ENCODE measurements around the gene UBE2E2. TPM values are rescaled to one million over a fixed set of nuclear protein-coding genes. Genes with fewer than 3 reads are reported as not detected.

UBE2E2 gene
- total RNA-seq, 2 experiments from 2014 or later = 41.1 to 48.8 TPM

GRCh38 chr3:23587513-23587912 is 384.4 kb downstream of the UBE2E2 start:
- ChIA-PET CTCF (ENCODE audit: unreplicated experiment) (no interaction called here), POLR2A (interaction anchor here (0.6 to 2.1 kb wide), 4 partner anchors 11 to 497 kb away, joined by 3 to 6 read pairs (median 3); no protein-coding TSS in a partner anchor)
- H3K4me1 ChIP-seq (ENCODE audit: insufficient read depth, low read length, poor library complexity, severe bottlenecking) = peaks cover 53% of the 10 kb centered on the region
- intact Hi-C loops (cut with micrococcal nuclease; ENCODE audit: unreplicated experiment) = no loop called here
- H3K4me2 ChIP-seq (ENCODE audit: low read length) = no peak overlapping the region
- no peaks in the 10 kb centered on the region for H3K9me3 ChIP-seq (ENCODE audit: low read length)
- TF ChIP-seq EZH2phosphoT487 (IDR thresholded peaks at IDR 0.05; ENCODE audit: borderline replicate concordance, low read depth, low read length) = no peak
- no peak for TF ChIP-seq CTCF (conservative IDR thresholded peaks at IDR 0.05; ENCODE audit: low read length)
- no peaks in the 10 kb centered on the region for H4K20me1 ChIP-seq (ENCODE audit: insufficient read depth, low read length)
- no peak for DNase-seq (ENCODE audit: low spot score)
- no peaks in the 10 kb centered on the region for H3K9me2 ChIP-seq (ENCODE audit: insufficient read depth, low read length)
- no peaks in the 10 kb centered on the region for H3K79me2 ChIP-seq (ENCODE audit: insufficient read depth, low read depth, low read length)
- H3K27ac ChIP-seq (ENCODE audit: low read depth, low read length, poor library complexity, severe bottlenecking) = no peak overlapping the region
- no TSS peak for BruUV-seq (replicated peaks)
- H2AFZ ChIP-seq (ENCODE audit: low read length) = peak overlapping the region; percentile 13; the same call in 1 of the 2 replicates
- H3K36me3 ChIP-seq (ENCODE audit: insufficient read depth, low read length) = no peaks in the 10 kb centered on the region; the same call in 1 of the 2 replicates
- H3K4me3 ChIP-seq (ENCODE audit: low read depth, low read length, poor library complexity, severe bottlenecking) = no peak overlapping the region

DNA sequence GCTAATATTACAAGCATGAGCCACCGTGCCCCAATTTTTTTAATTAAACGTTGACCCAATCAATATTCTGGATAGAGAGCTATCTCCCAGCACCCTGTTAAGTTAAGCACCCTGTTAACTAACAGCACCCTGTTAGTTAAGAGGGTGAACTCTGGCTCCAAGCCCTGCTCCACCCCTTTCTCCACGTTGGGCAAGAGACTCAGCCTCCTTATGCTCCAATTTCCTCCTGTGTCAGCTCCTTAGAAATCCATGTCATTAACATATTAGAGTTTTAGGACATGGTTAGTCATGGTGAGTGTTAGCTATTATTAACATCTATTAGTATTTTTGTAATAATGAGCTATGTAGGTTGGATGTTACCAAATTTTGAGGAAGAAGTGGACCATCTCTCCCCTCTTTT is 385.4 kb downstream of the UBE2E2 start:
- Histone ChIP-seq H2AFZ (ENCODE audit: low read length) (no peak overlapping the region), H3K4me3 (ENCODE audit: low read depth, low read length, poor library complexity, severe bottlenecking) (no peak overlapping the region), H3K36me3 (ENCODE audit: insufficient read depth, low read length) (no peaks in the 10 kb centered on the region; the same call in 1 of the 2 replicates), H3K9me2 (ENCODE audit: insufficient read depth, low read length) (no peaks in the 10 kb centered on the region), H3K4me1 (ENCODE audit: insufficient read depth, low read length, poor library complexity, severe bottlenecking) (peaks cover 63% of the 10 kb centered on the region), H4K20me1 (ENCODE audit: insufficient read depth, low read length) (no peaks in the 10 kb centered on the region), H3K79me2 (ENCODE audit: insufficient read depth, low read depth, low read length) (no peaks in the 10 kb centered on the region), H3K4me2 (ENCODE audit: low read length) (no peak overlapping the region), H3K9me3 (ENCODE audit: low read length) (no peaks in the 10 kb centered on the region), H3K27ac (ENCODE audit: low read depth, low read length, poor library complexity, severe bottlenecking) (no peak overlapping the region)
- POLR2A ChIA-PET = interaction anchor here (0.6 to 2.7 kb wide), 18 partner anchors 11 to 370 kb away, joined by 3 to 11 read pairs (median 4); no protein-coding TSS in a partner anchor
- TF ChIP-seq EZH2phosphoT487 (IDR thresholded peaks at IDR 0.05; ENCODE audit: borderline replicate concordance, low read depth, low read length) (no peak), CTCF (conservative IDR thresholded peaks at IDR 0.05; ENCODE audit: low read length) (no peak)
- intact Hi-C loops (cut with micrococcal nuclease; ENCODE audit: unreplicated experiment) = no loop called here
- CTCF ChIA-PET (ENCODE audit: unreplicated experiment) = interaction anchor here (0.5 to 1.5 kb wide), 4 partner anchors 11 to 69 kb away, joined by 3 to 10 read pairs (median 4); no protein-coding TSS in a partner anchor
- no peak for DNase-seq (ENCODE audit: low spot score)
- no TSS peak for BruUV-seq (replicated peaks)

- H3K36me3 ChIP-seq (ENCODE audit: insufficient read depth, low read length) = no peaks in the 10 kb centered on the region
- H3K9me2 ChIP-seq (ENCODE audit: insufficient read depth, low read length) = no peaks in the 10 kb centered on the region
- DNase-seq (ENCODE audit: low spot score) = no peak
- H3K4me2 ChIP-seq (ENCODE audit: low read length) = no peak overlapping the region; the same call in 1 of the 2 replicates
- POLR2A ChIA-PET = interaction anchor here (0.8 to 2.7 kb wide), 10 partner anchors 8 to 269 kb away, joined by 4 to 11 read pairs (median 4); no protein-coding TSS in a partner anchor
- no peaks in the 10 kb centered on the region for H3K79me2 ChIP-seq (ENCODE audit: insufficient read depth, low read depth, low read length)
- no peak overlapping the region for H3K27ac ChIP-seq (ENCODE audit: low read depth, low read length, poor library complexity, severe bottlenecking)
- CTCF ChIA-PET (ENCODE audit: unreplicated experiment) = interaction anchor here (1.5 kb wide), 2 partner anchors 16 to 23 kb away, joined by 5 to 10 read pairs; no protein-coding TSS in a partner anchor
- intact Hi-C loops (cut with micrococcal nuclease; ENCODE audit: unreplicated experiment) = loop anchor here (2.0 to 5.0 kb wide), 2 partner anchors 211 to 247 kb away; no protein-coding TSS in a partner anchor
- no peak overlapping the region for H2AFZ ChIP-seq (ENCODE audit: low read length)
- no peak for TF ChIP-seq CTCF (conservative IDR thresholded peaks at IDR 0.05; ENCODE audit: low read length)
- TF ChIP-seq EZH2phosphoT487 (IDR thresholded peaks at IDR 0.05; ENCODE audit: borderline replicate concordance, low read depth, low read length) = no peak
- H4K20me1 ChIP-seq (ENCODE audit: insufficient read depth, low read length) = no peaks in the 10 kb centered on the region
- no peaks in the 10 kb centered on the region for H3K9me3 ChIP-seq (ENCODE audit: low read length)
- no peak overlapping the region for H3K4me3 ChIP-seq (ENCODE audit: low read depth, low read length, poor library complexity, severe bottlenecking)
- no TSS peak for BruUV-seq (replicated peaks)
- H3K4me1 ChIP-seq (ENCODE audit: insufficient read depth, low read length, poor library complexity, severe bottlenecking) = peaks cover 74% of the 10 kb centered on the region
Measured at GRCh38 chr3:23589602-23590001, 386.5 kb downstream of the UBE2E2 start.

Measured in OCI-LY7 (cell line).